Adrenal gland (tissue), 12 donors: ENCODE measurements around the gene CLEC10A. TPM values are rescaled to one million over a fixed set of nuclear protein-coding genes. Genes with fewer than 3 reads are reported as not detected.

Experiments used
- DNase-seq, 7 donors: peaks; one replicate each; pipeline ENCODE4 v3.0.0-alpha.2; 2019 to 2020
- H3K27ac ChIP-seq, 5 donors: fragments of 200-600 bp; sonication (generic) in 4 of 5; 1 replicate in 3 of 5; 2 replicates in 2 of 5; pipeline versions ENCODE4 v1.5.1 to v1.8.0; 2016 to 2020; ENCODE audit warnings: mild to moderate bottlenecking in 1 of 5
- H3K27me3 ChIP-seq: fragments of 200-600 bp; 2 replicates; pipeline ENCODE4 v1.8.0; 2021
- H3K36me3 ChIP-seq, 2 donors: fragments of 200-600 bp; replicated peaks in 1 of 2; 1 replicate in 1 of 2; 2 replicates in 1 of 2; pipeline versions ENCODE4 v1.5.1 to v1.8.0; 2018 to 2022
- H3K4me1 ChIP-seq, 2 donors: fragments of 200-600 bp; replicated peaks in 1 of 2; 1 replicate in 1 of 2; 2 replicates in 1 of 2; pipeline versions ENCODE4 v1.5.1 to v1.8.0; 2018 to 2021
- H3K4me3 ChIP-seq, 4 donors: fragments of 200-600 bp; sonication (generic) in 3 of 4; one replicate each; pipeline ENCODE4 v1.5.1; 2016 to 2018
- H3K9me3 ChIP-seq, 3 donors: fragments of 200-600 bp; sonication (generic) in 1 of 3; replicated peaks in 1 of 3; 1 replicate in 2 of 3; 2 replicates in 1 of 3; pipeline versions ENCODE4 v1.5.1 to v1.8.0; 2016 to 2021
- CTCF ChIP-seq, 6 experiments: fragments of 450-650 bp in 4 of 6; fragments of 200-600 bp in 2 of 6; sonication (generic) in 1 of 6; IDR thresholded peaks; 1 replicate in 5 of 6; 2 replicates in 1 of 6; pipeline versions ENCODE4 v1.5.1 to v1.8.0; 2016 to 2021; ENCODE audit warnings: antibody characterized with exemption in 6 of 6, mild to moderate bottlenecking in 2 of 6, moderate library complexity in 1 of 6
- POLR2A ChIP-seq, 2 donors: fragments of 450-650 bp; IDR thresholded peaks; one replicate each; pipeline ENCODE4 v1.6.1; 2017; ENCODE audit warnings: antibody characterized with exemption in 2 of 2, mild to moderate bottlenecking in 2 of 2, moderate library complexity in 1 of 2
- WGBS, 4 donors: extraction: QIAGEN DNeasy Blood & Tissue Kit in 2 of 4; methylation state at CpG; one replicate each; pipeline versions ENCODE4 v1.1.5 to v1.1.7; 2013 to 2017; 5-methylcytosine and 5-hydroxymethylcytosine counted together
- intact Hi-C, 2 donors: fragments of 100-400 bp; cut with DNase I; formaldehyde crosslinking; loops; one replicate each; pipeline versions ENCODE4 v1.14.1 to v1.15.0; 2022 to 2023
- polyA plus RNA-seq, 3 donors: library from polyadenylated mRNA; stranded (reverse); fragments of 200-250 nt in 2 of 3; fragments of 350-450 nt in 1 of 3; fragmentation: Illumina TruSeq in 1 of 3; extraction: RNeasy Lipid Tissue Mini Kit (QIAGEN cat#74804) in 1 of 3; gene quantifications; one replicate each; pipeline ENCODE4 v1.2.3, GENCODE V29; 2013 to 2014
- total RNA-seq, 9 donors: library from RNA; depleted of rRNA in 4 of 9; stranded (reverse); fragments of >200 nt in 4 of 9; fragments of 120-200 nt in 1 of 9; fragmentation: NEBNext Ultra II Directional in 1 of 9; extraction: Animal tissue kit (Norgen Biotek cat#: 25700) in 1 of 9; gene quantifications; one replicate each; pipeline versions ENCODE4 v1.1.0 to v1.2.4, GENCODE V29; 2013 to 2023
- donor health status: healthy with polysubstance abuse.
- donor health status: Bipolar disorder and iron deficiency.
- donor health status: DM: yes; HTN: yes; CAD: no.
- donor health status: DM: no; HTN: no; CAD: no.
- donor health status: DM: no; HTN: no; CAD: no.
- donor health status: DM: yes; HTN: yes; CAD: no.

The CLEC10A gene
- total and polyA plus RNA-seq, 12 donors, result 0.83 to 14.1 (median 4.7) TPM

DNA sequence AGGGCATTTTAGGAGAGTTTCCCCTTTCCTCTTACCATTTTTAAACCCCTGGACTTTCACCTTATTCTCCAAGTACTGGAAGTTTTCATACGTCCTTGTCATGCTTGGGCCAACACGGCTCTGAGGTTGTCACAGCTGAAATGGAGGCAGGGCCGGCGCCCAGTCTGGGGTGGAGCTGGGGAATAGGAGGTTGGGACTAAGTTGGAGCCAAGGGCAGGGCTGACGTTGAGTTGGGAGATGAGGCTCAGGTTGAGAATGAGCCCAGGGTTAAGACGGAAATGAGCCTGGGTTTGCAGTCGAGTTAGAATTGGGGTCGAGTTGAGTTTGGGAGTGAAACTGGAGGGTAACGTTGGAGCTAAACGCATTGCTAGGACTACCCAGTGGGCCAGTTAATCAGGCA, 1.3 kb downstream of the CLEC10A start:
- 77 to 89% (median 84%) methylated on average over 10 of the region's 10 CpGs for WGBS, 4 donors
- Histone ChIP-seq H3K36me3 (no peaks in the 10 kb centered on the region), H3K4me3 (no peak overlapping the region), H3K4me1 (no peaks in the 10 kb centered on the region), H3K27me3 (no peaks in the 10 kb centered on the region), H3K27ac (no peak overlapping the region), H3K9me3 (no peaks in the 10 kb centered on the region)
- intact Hi-C loops, result no loop called here
- DNase-seq, result no peak
- TF ChIP-seq POLR2A (IDR thresholded peaks at IDR 0.05) (no peak), CTCF (IDR thresholded peaks at IDR 0.05) (no peak)

DNA sequence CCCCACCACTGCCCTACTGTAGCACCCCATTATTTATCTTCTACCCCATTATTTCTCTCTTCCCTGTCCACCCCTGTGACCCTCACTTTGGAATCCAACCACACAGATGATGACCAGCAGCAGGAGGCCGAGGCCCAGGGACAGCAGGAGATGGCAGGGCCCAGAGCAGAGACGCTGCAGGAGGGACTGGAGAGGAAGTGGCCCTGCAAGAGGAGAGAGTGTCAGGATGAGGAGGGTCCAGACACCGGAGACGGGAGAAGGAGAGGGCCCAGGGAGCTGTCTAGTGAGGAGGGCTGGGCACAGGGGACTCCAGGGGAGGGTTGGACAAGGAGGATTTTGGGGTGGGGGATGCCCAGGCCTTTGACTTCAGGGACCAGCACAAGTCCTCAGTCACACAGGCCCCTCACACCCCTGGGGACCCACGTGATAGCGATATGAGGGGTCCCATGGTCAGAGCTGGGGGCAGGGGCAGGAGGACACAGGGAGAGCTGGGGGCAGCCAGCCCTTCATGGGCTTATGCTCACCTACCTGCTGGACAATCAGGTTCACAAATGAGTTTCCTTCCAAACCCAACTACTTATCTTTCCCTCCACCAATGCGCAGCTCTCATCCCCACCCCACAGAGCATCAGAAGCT, 2.0 kb downstream of the CLEC10A start:
- Histone ChIP-seq H3K4me3 (no peak overlapping the region), H3K27ac (no peak overlapping the region), H3K36me3 (no peaks in the 10 kb centered on the region), H3K4me1 (no peaks in the 10 kb centered on the region), H3K27me3 (no peaks in the 10 kb centered on the region), H3K9me3 (no peaks in the 10 kb centered on the region)
- intact Hi-C loops, result no loop called here
- no peak for DNase-seq
- WGBS, 4 donors, result 83 to 92% (median 84%) methylated on average over 7 of the region's 7 CpGs
- TF ChIP-seq CTCF (IDR thresholded peaks at IDR 0.05), result no peak
- TF ChIP-seq POLR2A (IDR thresholded peaks at IDR 0.05), result no peak

DNA sequence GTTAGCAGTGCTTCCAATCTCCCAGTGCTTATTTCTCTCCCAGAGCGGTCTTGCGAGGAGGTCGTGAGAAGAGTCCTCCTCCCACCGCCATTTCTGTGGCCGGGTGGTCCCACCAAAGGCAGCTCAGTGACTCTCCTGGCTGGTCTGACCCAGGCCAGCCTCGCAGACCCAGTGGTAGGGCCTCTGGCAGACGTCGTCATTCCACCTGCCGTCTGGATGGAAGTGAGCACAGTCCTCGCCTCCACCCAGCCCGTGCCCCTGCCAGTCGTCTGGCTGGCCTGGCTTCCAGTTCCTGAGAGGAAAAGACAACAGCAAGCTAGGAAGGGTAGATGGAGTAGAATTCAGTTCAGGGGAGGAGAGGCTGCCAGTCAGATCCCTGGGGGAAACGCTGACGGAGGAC, 5.1 kb downstream of the CLEC10A start:
- H3K4me1 ChIP-seq, result no peaks in the 10 kb centered on the region
- no peak overlapping the region for H3K4me3 ChIP-seq
- no peaks in the 10 kb centered on the region for H3K36me3 ChIP-seq
- WGBS, 4 donors, result 80 to 84% (median 82%) methylated on average over 14 of the region's 14 CpGs
- TF ChIP-seq POLR2A (IDR thresholded peaks at IDR 0.05) (no peak), CTCF (IDR thresholded peaks at IDR 0.05) (no peak)
- intact Hi-C loops, result no loop called here
- no peaks in the 10 kb centered on the region for H3K27me3 ChIP-seq
- DNase-seq, result no peak
- no peak overlapping the region for H3K27ac ChIP-seq
- H3K9me3 ChIP-seq, result no peaks in the 10 kb centered on the region

DNA sequence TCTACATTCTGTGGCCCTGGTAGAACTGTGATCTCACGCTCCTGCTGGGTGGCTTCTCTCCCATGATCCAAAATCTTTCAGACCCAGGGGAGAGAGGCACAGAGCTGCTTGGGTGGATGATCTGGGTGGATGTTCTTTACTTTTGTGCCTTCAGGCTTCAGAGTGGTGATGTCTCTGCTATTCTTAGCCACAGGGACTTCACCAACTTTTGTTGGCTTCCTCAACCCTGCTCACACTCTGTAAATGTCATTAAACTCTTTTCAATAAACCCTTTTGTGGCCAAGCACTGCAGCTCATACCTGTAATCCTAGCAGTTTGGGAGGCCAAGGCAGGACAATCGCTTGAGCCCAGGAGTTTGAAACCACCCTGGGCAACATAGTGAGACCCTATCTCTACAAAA, 7.6 kb downstream of the CLEC10A start:
- Histone ChIP-seq H3K4me1 (no peaks in the 10 kb centered on the region), H3K27ac (no peak overlapping the region), H3K9me3 (peaks cover 0 to 4% (median 0%) of the 10 kb centered on the region in 3 donors), H3K4me3 (no peak overlapping the region), H3K36me3 (no peaks in the 10 kb centered on the region), H3K27me3 (no peaks in the 10 kb centered on the region)
- intact Hi-C loops, result no loop called here
- TF ChIP-seq CTCF (IDR thresholded peaks at IDR 0.05), result no peak
- no peak for TF ChIP-seq POLR2A (IDR thresholded peaks at IDR 0.05)
- WGBS, 4 donors, result 87 to 95% (median 90%) methylated on average over 2 of the region's 2 CpGs
- DNase-seq, result no peak
